Heart right ventricle (tissue), 16 donors: ENCODE results near the gene ARHGEF17. TPM values are rescaled to one million over a fixed set of nuclear protein-coding genes. Genes with fewer than 3 reads are reported as not detected.
A peak's percentile ranks its signal among the peaks of the same experiment; 100 is the strongest.

Experiments
- ATAC-seq, 8 donors: fragments of 200-7000 bp; cut with Tn5 transposase; one replicate each; pipeline ENCODE4 v1.9.1; 2020; ENCODE audit warnings: mild to moderate bottlenecking in 8 of 8, moderate library complexity in 8 of 8, moderate number of reproducible peaks in 1 of 8
- DNase-seq, 2 donors: peaks; one replicate each; pipeline ENCODE4 v3.0.0-alpha.2; 2020
- H3K27ac ChIP-seq, 10 donors: fragments of 200-600 bp; sonication (generic) in 2 of 10; one replicate each; pipeline versions ENCODE4 v1.5.0 to v1.8.0; 2020 to 2022; ENCODE audit warnings: mild to moderate bottlenecking in 3 of 10
- H3K27me3 ChIP-seq, 7 donors: fragments of 200-600 bp; one replicate each; pipeline ENCODE4 v1.8.0; 2021 to 2022; ENCODE audit warnings: mild to moderate bottlenecking in 2 of 7
- H3K36me3 ChIP-seq, 9 donors: fragments of 200-600 bp; sonication (generic) in 1 of 9; one replicate each; pipeline versions ENCODE4 v1.5.0 to v1.8.0; 2020 to 2022; ENCODE audit warnings: mild to moderate bottlenecking in 2 of 9
- H3K4me1 ChIP-seq, 9 donors: fragments of 200-600 bp; sonication (generic) in 1 of 9; one replicate each; pipeline versions ENCODE4 v1.5.0 to v1.8.0; 2020 to 2022; ENCODE audit warnings: mild to moderate bottlenecking in 4 of 9
- H3K4me3 ChIP-seq, 10 donors: fragments of 200-600 bp; sonication (generic) in 2 of 10; one replicate each; pipeline versions ENCODE4 v1.5.0 to v1.8.0; 2020 to 2022; ENCODE audit warnings: mild to moderate bottlenecking in 7 of 10, moderate library complexity in 2 of 10
- H3K9me3 ChIP-seq, 11 donors: fragments of 200-600 bp in 10 of 11; sonication (generic) in 2 of 11; one replicate each; pipeline versions ENCODE4 v1.5.0 to v1.8.0; 2013 to 2022; ENCODE audit warnings: mild to moderate bottlenecking in 2 of 11, control low read depth in 1 of 11, moderate library complexity in 1 of 11
- CTCF ChIP-seq, 9 donors: fragments of 200-600 bp; sonication (generic) in 2 of 9; IDR thresholded peaks; one replicate each; pipeline versions ENCODE4 v1.5.0 to v1.8.0; 2021 to 2022; ENCODE audit warnings: antibody characterized with exemption in 9 of 9, mild to moderate bottlenecking in 5 of 9, moderate library complexity in 1 of 9
- WGBS, 2 donors: extraction: QIAGEN DNeasy Blood & Tissue Kit; methylation state at CpG; one replicate each; pipeline ENCODE4 v1.1.7; 2013; ENCODE audit warnings: inconsistent platforms in 1 of 2; 5-methylcytosine and 5-hydroxymethylcytosine counted together
- intact Hi-C, 10 donors: fragments of 100-400 bp; cut with DNase I; formaldehyde crosslinking; loops; one replicate each; pipeline versions ENCODE4 v1.11.1 to v1.14.2; 2022
- polyA plus RNA-seq, 2 donors: library from polyadenylated mRNA; stranded (reverse); fragments of 200-250 nt; gene quantifications; one replicate each; pipeline ENCODE4 v1.2.3, GENCODE V29; 2013
- total RNA-seq, 10 donors: library from RNA; stranded (reverse); fragmentation: NEBNext Ultra II Directional in 3 of 10; extraction: Animal tissue kit (Norgen Biotek cat#: 25700) in 3 of 10; gene quantifications; one replicate each; pipeline versions ENCODE4 v1.2.1 to v1.2.4, GENCODE V29; 2021 to 2023
- donor health status: Arrhythmogenic right ventricular cardiomyopathy.
- donor health status: ischemic (EF 13 %, LVEDD 7.1; RV severe dilation, severe dysfunction).
- donor health status: healthy with polysubstance abuse.
- donor health status: DM: no; HTN: yes; CAD: no.
- donor health status: DM: no; HTN: no; CAD: no.
- donor health status: ischemic (EF 25% LVEDD 6.9; RV normal size, moderate dysfunction).
- donor health status: ischemic (EF 25% LVEDD 5.7; RV mildly dilated, moderate dysfunction).
- donor health status: healthy.
- donor health status: DM: yes; HTN: yes; CAD: no.
- donor health status: Ischemic cardiomyopathy.
- donor health status: ischemic (EF 35%, LVEDD 5.7; RV mildly dilated, moderate dysfunction).
- donor health status: nonischemic (EF 11% LVEDD 7.7; RV severe dilation, severe dysfunction).
- donor health status: DM: yes; HTN: yes; CAD: no.
- donor health status: PGD.
- donor health status: ischemic (EF 29% LVEDD 5.4; RV normal size, mild dysfunction).
- donor health status: nonischemic (EF 23%, LVEDD 6.1; RV moderate dilation, normal function).

The ARHGEF17 gene
- total and polyA plus RNA-seq, 12 donors: 38.6 to 67.4 (median 51.2) TPM

GRCh38 chr11:73405146-73405510, 97.1 kb downstream of the ARHGEF17 start:
- peaks cover 0 to 26% (median 8%) of the 10 kb centered on the region in 9 donors for H3K4me1 ChIP-seq
- H3K27ac ChIP-seq: peak overlapping the region in 2 of 10 donors; percentile 29 to 71
- no peaks in the 10 kb centered on the region for H3K27me3 ChIP-seq
- ATAC-seq (no peak), DNase-seq (no peak)
- no peak for TF ChIP-seq CTCF (IDR thresholded peaks at IDR 0.05)
- no peak overlapping the region for H3K4me3 ChIP-seq
- intact Hi-C loops: loop anchor here in 6 of 10 donors (2.0 to 10.0 kb wide), 3 partner anchors 220 to 256 kb away; no protein-coding TSS in a partner anchor
- H3K9me3 ChIP-seq: no peaks in the 10 kb centered on the region
- 92 to 94% methylated on average over 8 of the region's 8 CpGs for WGBS, 2 donors
- peaks cover 0 to 65% (median 4%) of the 10 kb centered on the region in 9 donors for H3K36me3 ChIP-seq

- intact Hi-C loops: loop anchor here in 6 of 10 donors (10.0 kb wide), 2 partner anchors 219 to 249 kb away; no protein-coding TSS in a partner anchor
- no peak for ATAC-seq
These were observed 98.1 kb downstream of the ARHGEF17 start for GRCh38 chr11:73406131-73406530.

GRCh38 chr11:73406619-73407018, 98.5 kb downstream of the ARHGEF17 start:
- H3K4me3 ChIP-seq: no peak overlapping the region
- no peak for ATAC-seq
- no peak for DNase-seq
- intact Hi-C loops: loop anchor here in 6 of 10 donors (10.0 kb wide), 2 partner anchors 218 to 248 kb away; no protein-coding TSS in a partner anchor
- no peak for TF ChIP-seq CTCF (IDR thresholded peaks at IDR 0.05)
- H3K36me3 ChIP-seq: peaks cover 0 to 80% (median 4%) of the 10 kb centered on the region in 9 donors
- H3K27me3 ChIP-seq: no peaks in the 10 kb centered on the region
- WGBS, 2 donors: 85 to 93% methylated on average over 5 of the region's 5 CpGs
- peaks cover 0 to 24% (median 6%) of the 10 kb centered on the region in 9 donors for H3K4me1 ChIP-seq
- H3K27ac ChIP-seq: no peak overlapping the region
- no peaks in the 10 kb centered on the region for H3K9me3 ChIP-seq

More at GRCh38 chr11:73406131-73406530, 98.1 kb downstream of the ARHGEF17 start:
- H3K4me3 ChIP-seq: no peak overlapping the region
- peaks cover 0 to 24% (median 6%) of the 10 kb centered on the region in 9 donors for H3K4me1 ChIP-seq
- WGBS, 2 donors: 74 to 88% methylated on average over 1 of the region's 1 CpG
- TF ChIP-seq CTCF (IDR thresholded peaks at IDR 0.05): no peak
- no peak overlapping the region for H3K27ac ChIP-seq
- no peak for DNase-seq
- H3K27me3 ChIP-seq: no peaks in the 10 kb centered on the region
- no peaks in the 10 kb centered on the region for H3K9me3 ChIP-seq
- H3K36me3 ChIP-seq: peaks cover 0 to 75% (median 4%) of the 10 kb centered on the region in 9 donors

GRCh38 chr11:73409431-73409830, 101.4 kb downstream of the ARHGEF17 start:
- ATAC-seq: no peak
- Histone ChIP-seq H3K36me3 (peaks cover 0 to 82% (median 4%) of the 10 kb centered on the region in 9 donors), H3K4me3 (no peak overlapping the region), H3K27ac (no peak overlapping the region), H3K27me3 (no peaks in the 10 kb centered on the region), H3K9me3 (no peaks in the 10 kb centered on the region), H3K4me1 (peaks cover 0 to 28% (median 12%) of the 10 kb centered on the region in 9 donors)
- TF ChIP-seq CTCF (IDR thresholded peaks at IDR 0.05): no peak
- intact Hi-C loops: loop anchor here in 6 of 10 donors (10.0 kb wide), 2 partner anchors 215 to 245 kb away; no protein-coding TSS in a partner anchor
- DNase-seq: no peak
- 96 to 97% methylated on average over 8 of the region's 8 CpGs for WGBS, 2 donors
